Fibroblast of villous mesenchyme (primary cell): ENCODE measurements around the gene OLFM3. TPM values are rescaled to one million over a fixed set of nuclear protein-coding genes. Genes with fewer than 3 reads are reported as not detected.

Experiments
- DNase-seq: peaks from one replicate; pipeline ENCODE4 v3.0.0-alpha.2; 2010; ENCODE audit warnings: low read depth
- H3K4me3 ChIP-seq: 2 replicates; pipeline ENCODE4 v1.5.1; 2011; ENCODE audit warnings: low read depth, mild to moderate bottlenecking, low read length
- total RNA-seq: library from RNA; depleted of rRNA; stranded (reverse); fragments of >200 nt; gene quantifications from 2 replicates; pipeline ENCODE4 v1.2.3, GENCODE V29; 2012
- TF ChIP-seq, protein P1 (sequence below): IDR thresholded peaks from 2 replicates; pipeline ENCODE4 v1.5.1; 2012; ENCODE audit warnings: low read depth, mild to moderate bottlenecking, low read length; ENCODE audit not compliant: insufficient read depth

The OLFM3 gene
- total RNA-seq, 1 donor, result not detected

DNA sequence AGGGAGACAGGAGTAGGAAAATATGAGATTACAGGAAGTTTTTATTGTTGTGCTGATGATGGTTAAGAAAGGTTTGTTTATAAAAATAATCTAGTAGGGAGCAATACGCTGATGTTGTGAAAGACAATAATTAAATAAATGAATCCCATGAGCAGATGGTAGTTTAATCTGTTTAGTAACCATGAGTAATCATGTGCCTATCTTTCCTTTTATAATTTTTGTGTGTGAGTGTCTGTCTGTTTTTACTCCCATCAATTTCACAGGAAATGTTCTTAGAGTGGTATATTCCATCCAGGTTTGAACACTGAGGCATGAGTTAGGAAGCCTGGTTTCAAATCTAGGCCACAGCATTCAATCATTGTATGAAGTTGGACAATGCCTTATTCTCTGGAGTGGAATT is 180.5 kb downstream of the OLFM3 start:
- DNase-seq, result no peak
- no peak overlapping the region for H3K4me3 ChIP-seq
- TF ChIP-seq, protein P1, sequence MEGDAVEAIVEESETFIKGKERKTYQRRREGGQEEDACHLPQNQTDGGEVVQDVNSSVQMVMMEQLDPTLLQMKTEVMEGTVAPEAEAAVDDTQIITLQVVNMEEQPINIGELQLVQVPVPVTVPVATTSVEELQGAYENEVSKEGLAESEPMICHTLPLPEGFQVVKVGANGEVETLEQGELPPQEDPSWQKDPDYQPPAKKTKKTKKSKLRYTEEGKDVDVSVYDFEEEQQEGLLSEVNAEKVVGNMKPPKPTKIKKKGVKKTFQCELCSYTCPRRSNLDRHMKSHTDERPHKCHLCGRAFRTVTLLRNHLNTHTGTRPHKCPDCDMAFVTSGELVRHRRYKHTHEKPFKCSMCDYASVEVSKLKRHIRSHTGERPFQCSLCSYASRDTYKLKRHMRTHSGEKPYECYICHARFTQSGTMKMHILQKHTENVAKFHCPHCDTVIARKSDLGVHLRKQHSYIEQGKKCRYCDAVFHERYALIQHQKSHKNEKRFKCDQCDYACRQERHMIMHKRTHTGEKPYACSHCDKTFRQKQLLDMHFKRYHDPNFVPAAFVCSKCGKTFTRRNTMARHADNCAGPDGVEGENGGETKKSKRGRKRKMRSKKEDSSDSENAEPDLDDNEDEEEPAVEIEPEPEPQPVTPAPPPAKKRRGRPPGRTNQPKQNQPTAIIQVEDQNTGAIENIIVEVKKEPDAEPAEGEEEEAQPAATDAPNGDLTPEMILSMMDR, result no peak

DNA sequence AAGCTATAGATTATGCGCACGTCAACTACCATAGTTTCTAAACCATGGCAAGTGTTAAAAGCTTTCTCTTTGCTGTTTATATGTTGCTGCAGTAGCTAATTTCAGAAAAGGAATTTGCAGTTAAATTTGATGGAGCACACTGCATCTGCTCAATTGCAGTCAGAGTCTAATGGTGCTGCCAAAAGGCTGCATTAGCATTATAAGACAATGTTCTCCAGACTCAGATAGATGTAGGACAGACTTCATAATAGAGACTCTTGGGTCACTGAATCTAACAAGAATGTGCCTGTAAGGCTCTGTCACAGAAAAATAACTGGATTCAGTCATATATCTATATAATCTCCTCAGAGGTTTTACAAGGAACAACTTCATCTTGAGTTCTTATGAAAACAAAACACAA is 198.3 kb downstream of the OLFM3 start:
- no peak overlapping the region for H3K4me3 ChIP-seq
- TF ChIP-seq, protein P1, result no peak
- no peak for DNase-seq

DNA sequence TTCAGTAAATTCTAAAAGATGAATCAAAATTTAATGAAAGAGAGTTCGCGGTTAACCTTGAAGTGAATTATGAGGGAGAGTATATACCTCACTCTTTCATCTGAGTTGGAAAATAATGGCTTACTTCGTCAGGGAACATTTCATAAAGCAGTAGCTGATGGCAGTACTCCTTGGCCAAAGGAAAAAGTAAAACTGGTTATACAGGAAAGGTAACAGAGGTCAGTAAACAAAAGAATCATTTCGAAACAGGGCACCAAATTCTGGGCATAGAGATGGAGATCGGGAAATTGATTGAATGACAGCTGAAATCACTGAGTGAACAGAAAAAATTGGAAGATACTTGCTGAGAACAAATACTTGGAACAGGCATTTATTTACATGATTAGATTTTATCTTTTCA is 199.0 kb downstream of the OLFM3 start:
- DNase-seq, result no peak
- H3K4me3 ChIP-seq, result no peak overlapping the region
- TF ChIP-seq, protein P1, result no peak

DNA sequence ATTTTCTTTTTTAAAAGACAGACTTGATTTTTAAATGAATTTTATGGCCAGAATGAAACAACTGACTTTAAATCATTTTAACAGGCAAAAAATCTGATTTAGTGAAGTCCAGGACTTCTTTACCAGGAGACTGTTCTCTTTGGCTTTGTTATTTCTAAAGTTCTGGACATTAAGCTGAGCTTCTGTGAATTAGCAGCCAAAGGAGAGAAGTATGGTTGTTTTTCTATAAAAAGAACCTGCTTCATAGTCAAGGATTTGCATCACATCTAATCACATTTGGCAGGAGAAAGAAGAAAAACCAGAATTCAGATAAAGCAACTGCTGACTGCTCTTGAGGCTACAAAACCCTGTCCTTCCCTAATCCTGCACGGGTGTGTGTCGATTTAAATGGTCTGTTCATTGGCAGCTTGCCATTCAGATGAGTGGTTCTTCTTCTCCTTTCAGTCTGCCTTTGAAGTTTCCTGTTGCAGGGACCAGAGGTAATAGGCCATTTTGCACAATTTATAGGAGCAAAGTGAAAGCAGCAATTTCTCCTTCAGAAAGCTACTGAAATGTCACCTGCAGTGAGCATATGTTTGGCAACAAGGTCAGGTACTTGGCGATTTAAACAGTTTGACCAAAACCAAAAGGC is 215.4 kb downstream of the OLFM3 start:
- no peak overlapping the region for H3K4me3 ChIP-seq
- TF ChIP-seq, protein P1, result no peak
- DNase-seq, result no peak

DNA sequence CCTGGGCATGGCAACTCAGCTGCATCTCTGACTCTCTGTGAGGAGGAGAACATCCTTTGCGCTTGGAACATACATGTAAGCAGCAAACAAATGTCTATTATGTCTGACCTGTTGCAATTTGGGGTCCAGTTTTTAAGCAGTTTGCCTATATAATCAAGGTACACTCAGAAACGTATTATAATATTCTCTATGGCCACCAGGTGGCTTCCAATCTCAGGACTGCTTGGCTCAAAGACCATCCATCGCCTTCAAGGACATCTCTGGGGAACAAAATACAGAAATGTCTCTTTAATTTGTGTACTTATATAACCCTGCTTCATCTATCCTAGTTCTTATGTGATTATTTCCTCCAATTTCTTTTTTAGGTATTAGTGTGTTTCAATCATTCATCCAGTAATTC is 227.2 kb downstream of the OLFM3 start:
- no peak for DNase-seq
- no peak overlapping the region for H3K4me3 ChIP-seq
- TF ChIP-seq, protein P1, result peak; percentile 17

DNA sequence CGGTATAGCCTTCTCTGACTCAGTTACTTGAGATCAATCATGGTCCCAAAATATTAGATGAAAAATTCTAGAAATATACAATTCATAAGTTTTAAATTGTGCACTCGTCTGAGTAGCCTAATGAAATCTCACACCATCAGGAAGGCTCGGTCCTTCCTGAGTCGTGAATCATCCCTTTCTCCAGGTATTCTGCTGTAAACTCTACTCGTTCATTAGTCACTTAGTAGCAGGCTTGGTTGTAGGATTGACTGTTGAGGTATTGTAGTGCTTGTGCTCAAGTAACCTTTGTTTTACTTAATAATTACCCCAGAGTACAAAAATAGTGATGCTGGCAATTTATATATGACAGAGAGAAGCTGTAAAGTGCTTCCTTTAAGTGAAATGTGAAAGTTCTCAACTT is 238.7 kb downstream of the OLFM3 start:
- H3K4me3 ChIP-seq, result no peak overlapping the region
- DNase-seq, result no peak
- TF ChIP-seq, protein P1, result no peak

DNA sequence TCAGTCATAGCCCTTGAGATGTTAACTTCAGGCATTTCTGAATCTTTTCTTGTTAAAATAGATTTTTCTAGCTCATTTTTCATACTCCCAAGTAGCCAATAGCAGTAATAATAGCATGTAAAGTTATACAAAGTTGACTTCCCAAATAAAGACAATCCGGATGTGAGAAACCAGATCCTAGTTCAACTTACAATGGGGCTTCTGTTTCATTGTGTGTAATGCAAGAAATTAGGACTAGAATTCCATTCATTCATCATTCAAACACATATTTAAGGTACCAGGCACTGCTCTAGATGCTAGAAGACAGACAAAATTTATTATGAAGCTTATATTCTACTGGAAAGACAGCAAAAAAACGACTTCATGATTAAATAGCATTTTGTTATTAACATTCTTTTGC is 240.3 kb downstream of the OLFM3 start:
- no peak overlapping the region for H3K4me3 ChIP-seq
- TF ChIP-seq, protein P1, result no peak

More for the DNA sequence above, 240.3 kb downstream of the OLFM3 start:
- no peak for DNase-seq
